SK-N-SH treated with all-trans-retinoic acid at 6 μM for 48 hours (cell line): ENCODE measurements around the gene RRAGB.

ENCODE experiments used
- ARNTL ChIP-seq: fragments of 450-650 bp; formaldehyde crosslinking; IDR thresholded peaks from 2 replicates; pipeline ENCODE4 v1.5.0; 2020; ENCODE audit warnings: low read depth, mild to moderate bottlenecking, moderate library complexity, borderline replicate concordance
- BACH2 ChIP-seq: fragments of 250-450 bp; sonication (Bioruptor Pico); IDR thresholded peaks from 2 replicates; pipeline ENCODE4 v1.9.0; 2021; ENCODE audit warnings: mild to moderate bottlenecking, borderline replicate concordance
- GLIS3 ChIP-seq: fragments of 250-450 bp; sonication (Bioruptor Pico); IDR thresholded peaks from 2 replicates; pipeline ENCODE4 v1.5.0; 2020; ENCODE audit warnings: mild to moderate bottlenecking, moderate library complexity
- ISL1 ChIP-seq: fragments of 250-450 bp; sonication (Bioruptor Pico); IDR thresholded peaks from 2 replicates; pipeline ENCODE4 v2.1.2; 2022; ENCODE audit warnings: mild to moderate bottlenecking, moderate library complexity
- POU6F1 ChIP-seq: fragments of 250-450 bp; sonication (Bioruptor Pico); IDR thresholded peaks from 2 replicates; pipeline ENCODE4 v1.8.0; 2021; ENCODE audit warnings: low read depth, mild to moderate bottlenecking, moderate library complexity, borderline replicate concordance
- RARB ChIP-seq: fragments of 250-450 bp; sonication (Bioruptor Pico); IDR thresholded peaks from 2 replicates; pipeline ENCODE4 v1.8.0; 2021; ENCODE audit warnings: mild to moderate bottlenecking, moderate library complexity
- SNAI2 ChIP-seq: fragments of 250-450 bp; sonication (Bioruptor Pico); IDR thresholded peaks from 2 replicates; pipeline ENCODE4 v1.5.0; 2020; ENCODE audit warnings: mild to moderate bottlenecking, moderate library complexity
- TSHZ2 ChIP-seq: fragments of 250-450 bp; sonication (Bioruptor Pico); IDR thresholded peaks from 2 replicates; pipeline ENCODE4 v1.5.0; 2020; ENCODE audit warnings: mild to moderate bottlenecking, moderate library complexity
- ZFP30 ChIP-seq: fragments of 450-650 bp; formaldehyde crosslinking; IDR thresholded peaks from 2 replicates; pipeline ENCODE4 v1.5.0; 2022; ENCODE audit warnings: mild to moderate bottlenecking, moderate library complexity
- ZNF565 ChIP-seq: fragments of 450-650 bp; formaldehyde crosslinking; conservative IDR thresholded peaks from 2 replicates; pipeline ENCODE4 v1.5.0; 2020; ENCODE audit warnings: low read depth, mild to moderate bottlenecking, moderate library complexity
- ZNF70 ChIP-seq: fragments of 450-650 bp; formaldehyde crosslinking; IDR thresholded peaks from 2 replicates; pipeline ENCODE4 v1.5.0; 2020; ENCODE audit warnings: mild to moderate bottlenecking, moderate library complexity
- TF ChIP-seq, protein P1 (sequence below): fragments of 250-450 bp; sonication (Bioruptor Pico); IDR thresholded peaks from 2 replicates; pipeline ENCODE4 v1.8.0; 2020; ENCODE audit warnings: mild to moderate bottlenecking, moderate library complexity, borderline replicate concordance
- TF ChIP-seq, protein P2 (sequence below): fragments of 250-450 bp; sonication (Bioruptor Pico); IDR thresholded peaks from 2 replicates; pipeline ENCODE4 v1.5.1; 2020; ENCODE audit warnings: low read depth, mild to moderate bottlenecking, moderate library complexity

DNA sequence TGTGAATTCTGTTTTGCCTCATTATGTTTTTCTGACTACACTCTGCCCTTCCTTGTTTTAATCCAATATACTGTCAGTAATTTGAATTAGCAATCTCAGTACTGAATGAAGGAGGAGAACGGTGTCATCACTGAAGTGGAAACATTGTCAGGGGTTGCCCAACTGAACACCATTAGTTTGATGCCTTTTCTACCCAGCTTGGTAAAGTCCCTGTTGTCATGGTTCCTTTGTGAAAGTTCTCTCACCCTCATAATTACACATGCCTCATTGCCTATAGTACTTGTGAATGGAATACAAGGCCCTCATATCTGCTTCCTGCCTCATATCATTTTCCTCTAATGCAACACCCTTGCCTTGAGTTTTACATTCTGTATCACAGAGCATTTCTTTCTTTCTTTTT is 76.9 kb downstream of the RRAGB start:
- TF ChIP-seq BACH2 (CRISPR knock-in tag): no peak
- no peak for TF ChIP-seq SNAI2
- no peak for TF ChIP-seq ZNF565
- TF ChIP-seq GLIS3: no peak
- TF ChIP-seq, protein P1, sequence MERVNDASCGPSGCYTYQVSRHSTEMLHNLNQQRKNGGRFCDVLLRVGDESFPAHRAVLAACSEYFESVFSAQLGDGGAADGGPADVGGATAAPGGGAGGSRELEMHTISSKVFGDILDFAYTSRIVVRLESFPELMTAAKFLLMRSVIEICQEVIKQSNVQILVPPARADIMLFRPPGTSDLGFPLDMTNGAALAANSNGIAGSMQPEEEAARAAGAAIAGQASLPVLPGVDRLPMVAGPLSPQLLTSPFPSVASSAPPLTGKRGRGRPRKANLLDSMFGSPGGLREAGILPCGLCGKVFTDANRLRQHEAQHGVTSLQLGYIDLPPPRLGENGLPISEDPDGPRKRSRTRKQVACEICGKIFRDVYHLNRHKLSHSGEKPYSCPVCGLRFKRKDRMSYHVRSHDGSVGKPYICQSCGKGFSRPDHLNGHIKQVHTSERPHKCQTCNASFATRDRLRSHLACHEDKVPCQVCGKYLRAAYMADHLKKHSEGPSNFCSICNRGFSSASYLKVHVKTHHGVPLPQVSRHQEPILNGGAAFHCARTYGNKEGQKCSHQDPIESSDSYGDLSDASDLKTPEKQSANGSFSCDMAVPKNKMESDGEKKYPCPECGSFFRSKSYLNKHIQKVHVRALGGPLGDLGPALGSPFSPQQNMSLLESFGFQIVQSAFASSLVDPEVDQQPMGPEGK: no peak
- TF ChIP-seq TSHZ2 (CRISPR knock-in tag): no peak
- no peak for TF ChIP-seq ISL1 (CRISPR knock-in tag)
- no peak for TF ChIP-seq RARB (CRISPR knock-in tag)
- no peak for TF ChIP-seq ARNTL (CRISPR knock-in tag)
- no peak for TF ChIP-seq ZFP30 (CRISPR knock-in tag)
- no peak for TF ChIP-seq POU6F1 (CRISPR knock-in tag)
- TF ChIP-seq, protein P2, sequence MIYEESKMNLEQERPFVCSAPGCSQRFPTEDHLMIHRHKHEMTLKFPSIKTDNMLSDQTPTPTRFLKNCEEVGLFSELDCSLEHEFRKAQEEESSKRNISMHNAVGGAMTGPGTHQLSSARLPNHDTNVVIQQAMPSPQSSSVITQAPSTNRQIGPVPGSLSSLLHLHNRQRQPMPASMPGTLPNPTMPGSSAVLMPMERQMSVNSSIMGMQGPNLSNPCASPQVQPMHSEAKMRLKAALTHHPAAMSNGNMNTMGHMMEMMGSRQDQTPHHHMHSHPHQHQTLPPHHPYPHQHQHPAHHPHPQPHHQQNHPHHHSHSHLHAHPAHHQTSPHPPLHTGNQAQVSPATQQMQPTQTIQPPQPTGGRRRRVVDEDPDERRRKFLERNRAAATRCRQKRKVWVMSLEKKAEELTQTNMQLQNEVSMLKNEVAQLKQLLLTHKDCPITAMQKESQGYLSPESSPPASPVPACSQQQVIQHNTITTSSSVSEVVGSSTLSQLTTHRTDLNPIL (CRISPR knock-in tag): no peak
- TF ChIP-seq ZNF70: no peak
